K562 (cell line): ENCODE data around the gene KLHL29. TPM values are rescaled to one million over a fixed set of nuclear protein-coding genes. Genes with fewer than 3 reads are reported as not detected.

Experiments
- ATAC-seq: fragments of 200-7000 bp; cut with Tn5 transposase; 3 replicates; pipeline ENCODE4 v1.9.1; 2020; ENCODE audit warnings: moderate library complexity
- BruUV-seq: library from RNA; stranded (reverse); fragments of 400-500 nt; replicated peaks from 2 replicates; lab custom pipeline; 2021; lab: Mats Ljungman, UMichigan
- CTCF ChIA-PET: fragments of 300-600 bp; formaldehyde crosslinking; extraction: SDS; loops from one replicate; lab custom pipeline; 2021; ENCODE audit warnings: low intra/inter-chr PET ratio; lab: Yijun Ruan, JAX
- POLR2A ChIA-PET: fragments of 300-600, 350-650 bp; sonication (Branson Sonifier 250); formaldehyde crosslinking; extraction: SDS; loops from one replicate; lab custom pipeline; 2021; ENCODE audit warnings: antibody characterized with exemption, inconsistent platforms; lab: Yijun Ruan, JAX
- DNase-seq, 4 experiments: peaks; one replicate each; pipeline versions ENCODE4 v3.0.0 to v3.0.0-alpha.2; 2011 to 2018; ENCODE audit warnings: low spot score in 3 of 4, mixed read lengths in 3 of 4; ENCODE audit errors: extremely low read depth in 1 of 4
- FAIRE-seq: peaks from 2 replicates; lab custom pipeline; 2011; peaks lifted over from hg19 to GRCh38; lab: Jason Lieb, UNC
- H2AFZ ChIP-seq: 2 replicates; pipeline ENCODE4 v1.6.0; 2011; ENCODE audit warnings: low read depth, low read length, control low read depth, inconsistent platforms
- H3K27ac ChIP-seq: fragments of 200-600 bp; 3 replicates; pipeline ENCODE4 v1.8.0; 2011; ENCODE audit warnings: low read depth, mild to moderate bottlenecking, control low read depth, inconsistent platforms, low read length, moderate library complexity, mixed read lengths; ENCODE audit errors: extremely low read depth
- H3K27me3 ChIP-seq, 2 experiments: fragments of 300-600 bp in 1 of 2; 2 replicates in 1 of 2; 3 replicates in 1 of 2; pipeline versions ENCODE4 v1.6.0 to v1.8.0; 2011; ENCODE audit warnings: inconsistent platforms in 2 of 2, low read length in 2 of 2, mild to moderate bottlenecking in 1 of 2, mixed read lengths in 1 of 2, moderate library complexity in 1 of 2; ENCODE audit not compliant: control insufficient read depth in 2 of 2, insufficient read depth in 2 of 2
- H3K36me3 ChIP-seq: fragments of 300-600 bp; 3 replicates; pipeline ENCODE4 v1.8.0; 2011; ENCODE audit warnings: mild to moderate bottlenecking, low read length, inconsistent platforms; ENCODE audit not compliant: control insufficient read depth, insufficient read depth
- H3K4me1 ChIP-seq, 2 experiments: fragments of 200-600 bp in 1 of 2; replicated peaks in 1 of 2; 2 replicates in 1 of 2; 3 replicates in 1 of 2; pipeline versions ENCODE4 v1.5.1 to v1.8.0; 2011; ENCODE audit warnings: inconsistent platforms in 2 of 2, low read length in 2 of 2, mild to moderate bottlenecking in 1 of 2, mixed read lengths in 1 of 2, moderate library complexity in 1 of 2; ENCODE audit not compliant: control insufficient read depth in 2 of 2, insufficient read depth in 2 of 2
- H3K4me2 ChIP-seq: 2 replicates; pipeline ENCODE4 v1.6.1; 2011; ENCODE audit warnings: low read length, control low read depth, inconsistent platforms, mixed read lengths; ENCODE audit not compliant: insufficient read depth
- H3K4me3 ChIP-seq: fragments of 200-600 bp; sonication (generic), shearing (Covaris generic); 2 replicates; pipeline ENCODE4 v1.5.1; 2016; ENCODE audit warnings: control low read depth, inconsistent platforms
- H3K79me2 ChIP-seq: fragments of 200-600 bp; 3 replicates; pipeline ENCODE4 v1.8.0; 2011; ENCODE audit warnings: low read length, inconsistent platforms; ENCODE audit not compliant: control insufficient read depth, insufficient read depth
- H3K9ac ChIP-seq, 2 experiments: 2 replicates each; pipeline versions ENCODE4 v1.6.0 to v1.6.1; 2011; ENCODE audit warnings: low read depth in 2 of 2, low read length in 2 of 2, control low read depth in 1 of 2, inconsistent platforms in 1 of 2, mild to moderate bottlenecking in 1 of 2, mixed read lengths in 1 of 2; ENCODE audit not compliant: insufficient read depth in 1 of 2
- H3K9me1 ChIP-seq: one replicate; pipeline ENCODE4 v1.6.0; 2011; ENCODE audit warnings: inconsistent platforms, mild to moderate bottlenecking, low read length, moderate library complexity; ENCODE audit not compliant: control insufficient read depth, insufficient read depth
- H3K9me3 ChIP-seq: replicated peaks from 2 replicates; pipeline ENCODE4 v1.5.1; 2011; ENCODE audit warnings: low read depth, low read length, inconsistent platforms; ENCODE audit not compliant: control insufficient read depth, insufficient read depth
- H4K20me1 ChIP-seq: replicated peaks from 2 replicates; pipeline ENCODE4 v1.6.1; 2011; ENCODE audit warnings: low read length, inconsistent platforms, mixed read lengths; ENCODE audit not compliant: control insufficient read depth, insufficient read depth
- ARID3B ChIP-seq: fragments of 250-450 bp; sonication (Bioruptor Pico); IDR thresholded peaks from 2 replicates; pipeline ENCODE4 v1.4.0; 2020; ENCODE audit warnings: borderline replicate concordance
- E2F8 ChIP-seq: fragments of 450-650 bp; IDR thresholded peaks from 2 replicates; pipeline ENCODE4 v1.7.1; 2018; ENCODE audit warnings: mild to moderate bottlenecking, low read depth; ENCODE audit not compliant: partially characterized antibody
- HDAC2 ChIP-seq: fragments of 450-650 bp; IDR thresholded peaks from 2 replicates; pipeline ENCODE4 v1.6.1; 2016; ENCODE audit warnings: mild to moderate bottlenecking
- ID3 ChIP-seq, 2 experiments: fragments of 250-450 bp in 1 of 2; fragments of 450-650 bp in 1 of 2; sonication (Bioruptor Pico) in 1 of 2; IDR thresholded peaks; 2 replicates each; pipeline versions ENCODE4 v1.6.1 to v1.8.0; 2016 to 2021; ENCODE audit warnings: mild to moderate bottlenecking in 2 of 2, moderate library complexity in 2 of 2, missing compliant biosample characterization in 1 of 2, missing genetic modification characterization in 1 of 2
- TGIF2 ChIP-seq: sonication (generic); formaldehyde crosslinking; IDR thresholded peaks from 2 replicates; pipeline ENCODE4 v1.8.1; 2022; ENCODE audit warnings: mild to moderate bottlenecking, missing genetic modification reagents, moderate library complexity
- VEZF1 ChIP-seq: fragments of 200-800 bp; sonication (Bioruptor generic); IDR thresholded peaks from 2 replicates; pipeline ENCODE4 v1.6.1; 2017; ENCODE audit warnings: missing genetic modification characterization, missing compliant biosample characterization
- WGBS: fragments of 100-300 bp; shearing (Covaris generic); methylation state at CpG from one replicate; pipeline ENCODE4 v1.1.6; 2016; ENCODE audit warnings: low coverage, mixed read lengths; ENCODE audit not compliant: insufficient coverage; ENCODE audit errors: missing lambda C conversion rate; 5-methylcytosine and 5-hydroxymethylcytosine counted together
- in situ Hi-C: fragments of 300-500 bp; cut with MboI; formaldehyde crosslinking; loops from 4 replicates; pipeline ENCODE4 v1.15.0; 2018; ENCODE audit warnings: inconsistent platforms, mixed read lengths
- intact Hi-C: fragments of 100-400 bp; cut with micrococcal nuclease; formaldehyde crosslinking; loops from 2 replicates; pipeline ENCODE4 v1.14.2; 2022
- polyA plus RNA-seq, 8 experiments: library from polyadenylated mRNA; depleted of rRNA in 4 of 8; stranded (reverse) in 5 of 8; unstranded in 3 of 8; fragments of >200 nt; fragmentation: Nextera tagmentation in 2 of 8; fragmentation: Illumina TruSeq in 1 of 8; extraction: Ambion mirVana in 2 of 8; extraction: Trizol in 1 of 8; gene quantifications; 2 replicates each; pipeline versions ENCODE4 v1.2.1 to v1.2.3, GENCODE V29; 2011 to 2014; ENCODE audit warnings: inconsistent platforms in 1 of 8, missing spikeins in 1 of 8
- total RNA-seq, 7 experiments: library from RNA; depleted of rRNA in 6 of 7; stranded (reverse); fragments of >200 nt in 6 of 7; fragmentation: Illumina TruSeq in 2 of 7; extraction: Trizol in 2 of 7; gene quantifications; 2 replicates each; pipeline versions ENCODE4 v1.2.1 to v1.2.3, GENCODE V29; 2011 to 2021; ENCODE audit warnings: low replicate concordance in 1 of 7
- TF ChIP-seq, protein P1 (sequence below): fragments of 450-650 bp; formaldehyde crosslinking; IDR thresholded peaks from 2 replicates; pipeline ENCODE4 v1.4.0; 2020; ENCODE audit warnings: mild to moderate bottlenecking

Gene KLHL29
- total and polyA plus RNA-seq, 9 of the 15 experiments (the other 6 are each of a cell fraction or from before 2014, with no cell fraction given), result 0.03 to 0.31 (median 0.08) TPM; not detected in 1

DNA sequence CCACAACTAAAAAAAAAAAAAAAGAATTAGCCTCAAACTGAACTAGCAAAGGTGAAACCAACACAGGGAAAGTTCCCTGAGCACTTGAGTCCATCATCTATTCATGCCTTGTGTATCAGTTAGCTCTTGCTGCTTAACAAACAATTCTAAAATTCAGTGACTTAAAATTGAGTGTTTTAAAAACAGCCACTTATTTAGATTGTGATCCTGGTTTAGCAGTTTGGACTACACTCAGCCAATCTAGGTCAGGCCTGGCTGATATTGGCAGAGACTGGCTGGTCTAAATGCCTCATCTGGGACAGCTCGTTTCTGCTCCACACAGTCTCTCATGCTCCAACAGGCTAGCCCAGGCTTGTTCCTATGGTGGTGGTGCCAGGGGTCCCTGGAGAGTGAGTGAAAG lies 294.1 kb downstream of the KLHL29 start:
- Histone ChIP-seq H3K27me3 (peaks cover 16 to 71% of the 10 kb centered on the region in 2 experiments), H3K9ac (no peak overlapping the region), H3K4me1 (peaks cover 0 to 3% of the 10 kb centered on the region in 2 experiments; a peak in 1 of 5 replicates), H3K79me2 (no peaks in the 10 kb centered on the region), H3K4me2 (no peak overlapping the region), H2AFZ (no peak overlapping the region), H3K27ac (no peak overlapping the region), H4K20me1 (no peaks in the 10 kb centered on the region), H3K4me3 (no peak overlapping the region), H3K36me3 (no peaks in the 10 kb centered on the region), H3K9me3 (no peaks in the 10 kb centered on the region), H3K9me1 (no peaks in the 10 kb centered on the region)
- BruUV-seq, result no TSS peak
- no peak for FAIRE-seq
- intact Hi-C loops, result no loop called here
- WGBS, result 0% methylated on average over 1 of the region's 1 CpG
- in situ Hi-C loops, result no loop called here
- no peak for ATAC-seq
- CTCF ChIA-PET, result no interaction called here
- no peak for DNase-seq
- POLR2A ChIA-PET, result no interaction called here
- TF ChIP-seq VEZF1 (CRISPR knock-in tag), result no peak
- TF ChIP-seq, protein P1, sequence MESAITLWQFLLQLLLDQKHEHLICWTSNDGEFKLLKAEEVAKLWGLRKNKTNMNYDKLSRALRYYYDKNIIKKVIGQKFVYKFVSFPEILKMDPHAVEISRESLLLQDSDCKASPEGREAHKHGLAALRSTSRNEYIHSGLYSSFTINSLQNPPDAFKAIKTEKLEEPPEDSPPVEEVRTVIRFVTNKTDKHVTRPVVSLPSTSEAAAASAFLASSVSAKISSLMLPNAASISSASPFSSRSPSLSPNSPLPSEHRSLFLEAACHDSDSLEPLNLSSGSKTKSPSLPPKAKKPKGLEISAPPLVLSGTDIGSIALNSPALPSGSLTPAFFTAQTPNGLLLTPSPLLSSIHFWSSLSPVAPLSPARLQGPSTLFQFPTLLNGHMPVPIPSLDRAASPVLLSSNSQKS (CRISPR knock-in tag), result no peak
- no peak for TF ChIP-seq TGIF2 (CRISPR knock-in tag)
- TF ChIP-seq ID3 (CRISPR knock-in tag; IDR thresholded peaks at IDR 0.05), result no peak
- TF ChIP-seq ID3 (tag; IDR thresholded peaks at IDR 0.05), result no peak
- TF ChIP-seq HDAC2, result no peak
- TF ChIP-seq ARID3B (CRISPR knock-in tag), result no peak
- no peak for TF ChIP-seq E2F8
